Tibial nerve (tissue), 3 donors: ENCODE results near the gene CD93.

ENCODE experiments used
- CTCF ChIP-seq, 5 experiments: fragments of 200-600 bp in 3 of 5; fragments of 450-650 bp in 2 of 5; sonication (generic) in 3 of 5; IDR thresholded peaks; one replicate each; pipeline ENCODE4 v1.5.1; 2016 to 2019; ENCODE audit warnings: antibody characterized with exemption in 5 of 5, mild to moderate bottlenecking in 3 of 5, moderate library complexity in 2 of 5
- POLR2A ChIP-seq, 2 donors: fragments of 450-650 bp; IDR thresholded peaks; one replicate each; pipeline ENCODE4 v1.6.1; 2017; ENCODE audit warnings: antibody characterized with exemption in 2 of 2, mild to moderate bottlenecking in 2 of 2, moderate library complexity in 2 of 2

DNA sequence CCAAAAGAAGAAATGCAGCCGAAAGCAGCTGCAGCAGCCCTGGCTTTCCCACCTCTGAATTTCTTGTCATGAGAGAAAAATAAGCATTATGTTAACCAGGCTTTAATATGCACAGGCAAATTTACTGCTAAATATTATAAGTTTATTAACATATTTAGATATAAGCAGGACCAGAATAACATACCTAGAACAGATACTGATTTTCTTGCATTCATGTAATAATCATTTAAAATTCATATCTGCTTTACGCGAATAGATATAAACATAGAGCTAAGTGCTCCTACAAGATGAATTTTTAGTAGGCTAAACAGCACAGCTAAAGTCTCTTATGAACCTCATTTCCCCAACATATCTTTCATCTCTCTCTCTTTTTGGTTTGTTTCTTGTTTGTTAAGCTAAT is 14.7 kb downstream of the CD93 start:
- TF ChIP-seq POLR2A (IDR thresholded peaks at IDR 0.05) = no peak
- no peak for TF ChIP-seq CTCF (IDR thresholded peaks at IDR 0.05)
